Fibroblast of pulmonary artery (primary cell): Measurements from ENCODE around the gene NAXE.

ENCODE experiments used
- DNase-seq: peaks from one replicate; pipeline ENCODE4 v3.0.0-alpha.2; 2010; ENCODE audit warnings: low read depth
- H3K4me3 ChIP-seq: replicated peaks from 2 replicates; pipeline ENCODE4 v1.5.1; 2011; ENCODE audit warnings: low read depth, mild to moderate bottlenecking, control low read depth, low read length, moderate library complexity
- TF ChIP-seq, protein P1 (sequence below): IDR thresholded peaks from 2 replicates; pipeline ENCODE4 v1.5.1; 2011; ENCODE audit warnings: mild to moderate bottlenecking, control low read depth, low read length, inconsistent platforms; ENCODE audit errors: missing control alignments

The NAXE gene

DNA sequence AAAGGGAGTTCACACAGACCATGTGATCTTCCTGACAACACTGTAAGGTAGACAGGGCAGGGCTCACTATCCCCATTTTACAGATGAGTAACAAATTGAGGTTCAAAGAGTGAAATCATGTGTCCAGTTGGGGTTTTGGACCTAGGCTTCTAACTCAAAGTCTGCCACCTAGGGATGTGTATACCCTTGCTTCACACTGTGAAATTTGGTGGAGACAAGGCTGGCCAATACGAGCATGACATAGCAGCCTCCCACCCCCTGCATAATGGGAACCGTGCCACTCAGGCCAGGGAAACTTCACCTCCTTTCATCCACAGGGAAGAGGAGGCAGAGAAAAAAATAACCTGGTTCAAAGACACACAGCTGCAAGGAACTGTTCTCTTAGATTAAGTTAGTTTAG lies 26.1 kb upstream of the NAXE start:
- TF ChIP-seq, protein P1, sequence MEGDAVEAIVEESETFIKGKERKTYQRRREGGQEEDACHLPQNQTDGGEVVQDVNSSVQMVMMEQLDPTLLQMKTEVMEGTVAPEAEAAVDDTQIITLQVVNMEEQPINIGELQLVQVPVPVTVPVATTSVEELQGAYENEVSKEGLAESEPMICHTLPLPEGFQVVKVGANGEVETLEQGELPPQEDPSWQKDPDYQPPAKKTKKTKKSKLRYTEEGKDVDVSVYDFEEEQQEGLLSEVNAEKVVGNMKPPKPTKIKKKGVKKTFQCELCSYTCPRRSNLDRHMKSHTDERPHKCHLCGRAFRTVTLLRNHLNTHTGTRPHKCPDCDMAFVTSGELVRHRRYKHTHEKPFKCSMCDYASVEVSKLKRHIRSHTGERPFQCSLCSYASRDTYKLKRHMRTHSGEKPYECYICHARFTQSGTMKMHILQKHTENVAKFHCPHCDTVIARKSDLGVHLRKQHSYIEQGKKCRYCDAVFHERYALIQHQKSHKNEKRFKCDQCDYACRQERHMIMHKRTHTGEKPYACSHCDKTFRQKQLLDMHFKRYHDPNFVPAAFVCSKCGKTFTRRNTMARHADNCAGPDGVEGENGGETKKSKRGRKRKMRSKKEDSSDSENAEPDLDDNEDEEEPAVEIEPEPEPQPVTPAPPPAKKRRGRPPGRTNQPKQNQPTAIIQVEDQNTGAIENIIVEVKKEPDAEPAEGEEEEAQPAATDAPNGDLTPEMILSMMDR: no peak
- no peak for DNase-seq
- H3K4me3 ChIP-seq: no peak overlapping the region

DNA sequence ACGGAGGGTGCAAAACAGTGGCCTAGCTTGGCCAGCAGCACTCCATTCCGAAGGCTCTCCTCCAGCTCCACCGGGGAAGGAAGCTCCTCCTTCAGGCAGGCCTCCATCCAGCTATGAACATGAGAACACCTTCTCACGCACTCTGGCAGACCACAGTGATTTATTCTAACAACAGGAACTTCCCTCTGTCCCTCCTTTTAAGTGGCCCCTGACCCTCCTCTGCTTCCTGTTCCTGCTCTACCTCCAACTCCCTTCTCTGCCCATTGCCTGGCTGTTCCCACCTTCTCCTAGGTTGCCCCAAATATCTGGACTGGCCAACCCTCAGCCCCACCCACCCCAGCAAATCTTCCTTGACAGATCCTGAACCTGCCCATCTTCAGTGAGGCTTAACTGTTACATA lies 25.1 kb upstream of the NAXE start:
- no peak overlapping the region for H3K4me3 ChIP-seq
- DNase-seq: no peak
- TF ChIP-seq, protein P1: no peak

DNA sequence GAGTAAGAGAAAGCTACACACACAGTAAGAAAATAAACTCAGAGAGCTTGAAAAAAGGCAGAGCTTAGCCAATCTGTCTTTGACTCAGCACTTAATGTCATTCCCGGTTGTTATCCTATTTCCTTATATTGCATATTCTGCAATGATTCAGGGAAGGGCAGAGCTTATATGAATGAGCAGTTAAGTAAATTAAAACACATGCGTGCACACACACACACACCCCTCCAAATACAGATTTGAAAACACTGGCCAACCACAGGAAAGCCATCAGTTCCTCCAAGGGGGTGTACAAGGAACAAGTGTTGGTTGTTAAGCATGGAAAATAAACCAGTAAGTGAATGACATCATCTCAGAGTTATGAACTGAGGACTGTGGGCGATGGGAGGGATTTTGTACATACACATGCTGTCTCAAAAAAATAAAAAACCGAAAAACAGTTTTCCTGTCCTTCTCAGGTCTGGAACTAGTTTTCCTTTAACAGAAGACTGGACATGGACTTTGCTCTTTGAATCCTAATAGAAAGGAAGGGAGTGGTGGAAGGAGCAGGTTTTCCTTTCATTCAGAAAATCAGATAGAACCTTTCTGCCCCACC lies 20.2 kb upstream of the NAXE start:
- TF ChIP-seq, protein P1: no peak
- peak overlapping the region; percentile 72 for H3K4me3 ChIP-seq
- DNase-seq: peak; percentile 67

DNA sequence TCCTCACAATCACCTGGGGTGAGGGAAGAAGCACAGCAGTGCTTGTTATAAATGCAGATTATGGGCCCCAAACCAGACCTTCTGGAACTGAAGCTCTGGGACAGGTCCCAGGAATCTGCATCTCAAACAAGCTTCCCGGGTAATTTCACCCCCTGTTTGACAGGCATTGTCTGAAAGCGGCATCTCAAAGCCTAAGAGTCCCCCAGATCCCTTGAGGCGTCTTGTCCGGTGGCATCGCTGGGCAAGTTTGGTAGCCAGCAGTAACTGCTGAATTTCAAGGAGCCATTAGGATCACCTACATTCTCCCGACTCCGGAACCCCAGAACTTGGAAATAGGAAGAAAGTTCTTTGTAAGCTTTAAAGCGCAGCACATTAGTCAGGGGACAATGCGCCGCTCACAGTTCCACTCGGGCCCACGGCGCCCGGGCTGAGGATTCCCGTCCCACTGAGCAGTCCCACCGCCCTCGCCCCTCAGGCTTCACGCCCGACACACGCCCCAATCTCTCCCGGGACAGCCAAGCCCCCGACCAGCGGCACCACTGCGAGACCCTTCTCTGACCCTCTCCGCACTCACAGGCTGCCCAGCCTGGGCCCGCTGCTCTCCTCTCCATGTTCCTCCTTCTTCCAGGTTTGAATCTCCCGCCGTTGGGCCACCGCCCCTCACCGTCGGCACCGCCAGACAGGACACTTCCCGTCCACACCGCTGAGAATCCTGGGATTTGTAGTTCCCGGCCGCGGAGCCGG lies 19.5 kb upstream of the NAXE start, which contains the start of gene IQGAP3:
Gene IQGAP3 (minus strand): TSS at position 647 of the 744 bp plus-strand sequence. CDS start 36 bp downstream, at position 611.
- H3K4me3 ChIP-seq: peak within 1 kb of the TSS; percentile 72
- DNase-seq: peak; percentile 82
- TF ChIP-seq, protein P1: no peak

DNA sequence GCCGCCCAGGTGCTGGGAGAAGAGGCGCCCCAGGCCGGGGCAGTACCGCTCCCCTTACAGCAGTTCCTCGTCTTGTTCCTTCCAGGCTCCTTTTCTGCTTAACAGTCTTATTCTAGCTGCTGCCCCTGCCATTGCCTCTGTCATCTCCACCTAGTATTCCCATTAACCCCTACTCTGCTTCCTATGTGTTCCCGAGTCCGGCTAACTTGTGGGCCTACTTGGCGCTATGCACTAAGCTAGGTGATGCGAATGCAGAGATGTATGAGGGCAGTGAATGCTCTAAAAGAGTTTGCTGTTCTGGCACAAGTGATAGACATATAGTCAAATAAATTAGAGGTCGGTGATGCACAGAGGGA lies 18.9 kb upstream of the NAXE start:
- no peak for DNase-seq
- peak overlapping the region; percentile 72 for H3K4me3 ChIP-seq
- TF ChIP-seq, protein P1: no peak

DNA sequence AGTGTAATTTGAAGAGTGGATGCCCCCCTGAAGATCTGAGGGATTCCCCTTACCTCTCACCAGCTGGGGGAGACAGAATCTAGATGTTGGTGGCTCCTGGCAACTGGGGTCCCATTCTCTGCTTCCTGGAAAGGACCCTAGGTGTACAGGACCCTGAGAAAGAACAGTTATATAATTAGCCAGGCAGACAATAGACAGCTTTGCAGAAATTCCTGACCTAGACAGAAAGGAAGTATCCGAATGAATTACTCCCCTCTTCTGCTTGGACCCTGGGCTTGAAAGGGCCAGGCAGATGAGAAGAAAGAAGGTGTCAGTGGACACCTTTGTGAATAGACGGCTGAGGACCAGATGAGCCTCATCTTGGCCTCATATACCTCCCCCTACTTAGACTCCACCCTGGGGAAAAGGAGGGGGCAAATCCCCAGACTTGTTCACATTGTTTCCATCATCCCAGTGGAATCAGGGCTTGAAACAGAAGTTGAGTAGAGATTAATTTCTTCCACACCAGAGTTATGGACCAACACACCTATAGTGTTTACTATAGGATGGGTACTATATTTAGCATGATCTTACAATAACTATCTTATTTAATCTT lies 17.4 kb upstream of the NAXE start:
- H3K4me3 ChIP-seq: no peak overlapping the region
- DNase-seq: no peak
- TF ChIP-seq, protein P1: no peak
